ENCODE results near the gene SCN4A.

Gene SCN4A

GRCh38 chr17:63955232-63955631, 17.5 kb downstream of the SCN4A start:
- DNase-seq (ENCODE audit: low read depth in 2 of 2): no peak

DNA sequence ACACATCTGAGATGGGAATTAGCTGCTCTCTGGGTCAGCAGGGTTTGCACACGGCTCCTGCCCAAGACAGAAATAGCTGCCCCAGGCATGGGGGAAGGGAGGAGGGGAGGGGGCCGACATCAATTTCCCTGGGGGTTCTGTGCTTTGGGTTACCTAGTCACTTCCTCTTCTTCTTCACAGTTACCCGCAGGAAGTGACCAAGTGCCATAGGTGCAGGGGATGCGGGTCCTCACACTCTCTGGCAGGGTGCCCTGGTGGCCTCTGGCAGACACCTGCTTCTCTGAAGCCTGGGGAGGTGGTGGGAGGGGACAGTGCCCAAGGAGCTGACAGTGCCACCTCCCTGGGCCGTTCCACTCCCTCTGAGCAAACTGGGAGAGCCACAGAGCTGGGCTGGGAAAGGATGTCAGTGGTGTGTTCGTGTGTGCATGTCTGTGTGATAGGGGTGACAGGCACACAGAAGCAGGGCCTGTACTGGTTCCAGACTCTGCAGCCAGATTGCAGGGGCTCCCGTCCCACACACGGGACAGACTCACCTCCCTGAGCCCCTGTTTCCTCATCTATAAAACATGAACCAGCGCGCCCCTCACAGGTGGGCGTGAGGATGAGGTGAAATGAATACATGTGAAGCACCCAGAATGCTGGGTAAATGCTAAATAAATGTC, 18.2 kb downstream of the SCN4A start:
- peak in 1 of 2 donors; percentile 22 for DNase-seq (ENCODE audit: low read depth in 2 of 2)

DNA sequence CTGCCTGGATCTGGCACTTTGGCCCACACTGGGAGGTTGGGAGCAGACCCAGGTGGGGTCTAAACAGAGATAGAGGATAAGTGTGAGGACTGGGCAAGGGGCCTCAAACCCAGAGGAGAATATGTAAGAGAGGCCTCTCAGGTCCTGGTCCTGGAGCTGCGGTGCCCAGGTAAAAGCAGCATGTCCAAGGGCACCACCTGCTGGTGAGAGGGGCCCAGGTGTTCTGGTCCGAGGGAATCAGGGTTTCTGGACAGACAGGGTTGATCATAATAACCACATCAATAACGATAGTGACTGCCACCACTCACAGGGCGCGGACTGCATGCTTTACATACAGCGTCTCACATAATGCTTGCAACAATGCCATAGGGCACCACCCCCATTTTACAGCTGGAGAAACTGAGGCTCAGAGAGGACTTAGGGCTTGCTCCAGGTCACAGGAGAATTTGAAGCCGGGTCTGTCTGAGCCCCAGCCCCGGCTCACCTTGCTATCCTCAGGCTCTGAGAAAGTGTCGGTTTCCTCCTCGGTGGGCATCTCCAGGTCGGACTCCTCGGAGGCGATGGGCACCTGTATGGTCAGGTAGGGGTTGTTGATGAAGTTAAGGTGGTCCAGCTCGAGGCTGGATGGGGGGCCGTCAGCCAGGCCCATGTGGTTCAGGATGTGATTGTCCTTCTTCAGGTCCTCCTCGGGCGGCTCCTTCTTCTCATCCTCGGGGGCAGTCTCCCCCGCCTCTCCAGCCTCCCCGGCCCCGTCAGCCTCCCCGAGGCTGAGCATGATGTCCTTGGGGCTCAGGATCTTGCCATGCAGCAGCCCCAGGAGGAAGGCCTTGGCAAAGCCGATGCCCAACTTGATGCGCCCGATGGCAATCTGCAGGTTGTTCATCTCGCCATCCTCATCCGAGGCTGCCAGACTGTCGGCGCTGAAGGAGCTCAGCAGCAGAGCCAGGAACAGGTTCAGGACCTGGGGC, 21.5 kb downstream of the SCN4A start:
- no peak for DNase-seq (ENCODE audit: low read depth in 2 of 2)

- DNase-seq (ENCODE audit: low read depth in 2 of 2): no peak
Observed at GRCh38 chr17:63949576-63950250, 23.0 kb downstream of the SCN4A start.

DNA sequence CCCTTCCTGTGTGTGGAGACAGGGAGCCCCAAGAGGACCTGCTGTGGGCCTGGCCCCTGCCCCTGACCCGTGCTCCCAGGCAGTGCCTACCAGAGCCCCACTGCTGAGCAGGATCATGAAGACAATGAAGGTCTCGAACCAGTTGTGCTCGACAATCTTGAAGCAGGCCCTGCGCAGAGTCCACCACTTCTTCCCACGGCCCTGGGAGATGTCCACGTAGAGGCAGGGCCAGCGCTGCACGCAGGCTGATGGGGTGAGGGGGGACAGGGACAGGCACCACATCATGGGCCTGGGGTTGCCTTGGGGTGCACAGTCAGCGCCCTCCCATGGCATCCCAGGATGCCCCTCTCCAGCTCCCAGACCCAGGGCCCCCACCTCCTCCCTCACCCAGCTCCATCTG, 24.2 kb downstream of the SCN4A start:
- DNase-seq (ENCODE audit: low read depth in 2 of 2): no peak

GRCh38 chr17:63947711-63948330, 24.9 kb downstream of the SCN4A start:
- DNase-seq (ENCODE audit: low read depth in 2 of 2): no peak

- peak in 1 of 2 donors; percentile 54 for DNase-seq (ENCODE audit: low read depth in 2 of 2)
Observed at GRCh38 chr17:63946440-63947363, 26.0 kb downstream of the SCN4A start.

GRCh38 chr17:63945784-63946439, 26.8 kb downstream of the SCN4A start:
- no peak for DNase-seq (ENCODE audit: low read depth in 2 of 2)

GRCh38 chr17:63944736-63945499, 27.8 kb downstream of the SCN4A start:
- DNase-seq (ENCODE audit: low read depth in 2 of 2): no peak

GRCh38 chr17:63943745-63944144, 29.0 kb downstream of the SCN4A start:
- DNase-seq (ENCODE audit: low read depth in 2 of 2): no peak

DNA sequence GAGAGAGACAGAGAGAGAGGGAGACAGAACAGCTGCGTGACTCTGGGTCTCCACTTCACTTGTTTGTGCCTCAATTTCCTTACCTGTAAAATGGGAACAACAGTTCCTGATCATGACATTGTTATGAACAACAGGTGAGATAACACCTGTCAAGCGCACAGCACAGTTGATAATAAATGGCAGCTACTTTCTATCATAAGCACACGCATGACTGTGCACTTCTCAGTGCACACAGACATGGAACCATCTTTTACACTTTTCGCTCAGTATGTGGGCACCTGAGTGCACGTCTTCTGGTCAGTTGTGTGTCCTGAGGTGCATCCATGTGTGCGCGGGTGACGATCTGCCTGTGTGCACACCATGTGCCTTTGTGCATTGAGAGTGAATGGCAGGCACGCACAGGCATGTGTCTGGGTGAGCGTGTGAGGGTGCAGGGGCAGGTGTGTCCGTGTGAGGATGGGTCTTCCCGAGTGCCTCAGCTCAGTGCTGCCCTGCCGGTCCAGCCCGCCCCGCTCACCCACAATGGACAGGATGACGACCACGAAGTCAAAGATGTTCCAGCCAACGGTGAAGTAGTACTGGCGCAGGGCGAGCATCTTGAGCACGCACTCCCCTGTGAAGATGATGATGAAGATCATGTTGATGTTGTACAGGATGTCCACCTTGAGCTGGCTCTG, 30.3 kb downstream of the SCN4A start:
- DNase-seq (ENCODE audit: low read depth in 2 of 2): no peak

- no peak for DNase-seq (ENCODE audit: low read depth in 2 of 2)
Observed at GRCh38 chr17:63941751-63942150, 31.0 kb downstream of the SCN4A start.

- DNase-seq (ENCODE audit: low read depth in 2 of 2): no peak
Observed at GRCh38 chr17:63941162-63941561, 31.6 kb downstream of the SCN4A start.

DNA sequence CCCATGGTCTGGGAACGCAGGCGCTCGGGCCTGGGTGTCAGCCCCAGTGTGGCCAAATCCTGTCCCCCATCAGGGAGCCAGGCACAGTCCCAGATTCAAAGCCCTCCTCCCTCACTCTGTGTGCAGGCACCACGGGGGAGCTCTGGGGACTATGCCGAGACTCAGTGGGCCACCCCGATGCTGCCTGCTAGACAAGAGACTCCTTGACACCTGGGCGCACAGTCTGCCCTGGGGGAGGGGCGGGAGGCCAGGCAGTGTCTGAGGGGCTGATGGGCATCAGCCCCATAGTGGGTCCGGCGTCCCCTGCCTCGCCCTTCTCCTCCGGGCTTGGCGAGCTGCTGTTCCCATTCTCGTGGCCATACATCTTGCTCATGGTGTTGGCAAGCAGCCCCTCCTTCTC, 32.1 kb downstream of the SCN4A start:
- no peak for DNase-seq (ENCODE audit: low read depth in 2 of 2)

DNA sequence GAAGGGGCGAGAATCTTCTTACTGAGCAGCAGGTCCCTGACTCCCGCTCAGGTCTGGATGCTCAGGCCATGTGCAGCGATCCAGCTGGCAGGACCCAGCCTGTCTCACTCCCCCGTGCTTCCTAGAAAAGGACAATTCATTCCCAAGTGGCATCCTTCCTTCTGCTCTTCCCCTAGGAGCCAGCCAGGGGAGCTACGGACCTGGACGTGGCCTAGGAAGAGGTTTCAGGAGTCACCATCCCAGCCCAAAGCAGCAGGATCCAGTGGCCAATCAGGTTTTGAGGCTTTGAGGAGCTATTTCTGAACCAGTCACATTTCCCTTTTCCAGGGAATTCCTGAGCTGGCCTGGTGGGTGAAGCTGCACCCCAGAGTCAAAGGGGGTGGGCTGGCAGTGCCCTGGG, 32.8 kb downstream of the SCN4A start:
- DNase-seq (ENCODE audit: low read depth in 2 of 2): no peak

- no peak for DNase-seq (ENCODE audit: low read depth in 2 of 2)
Observed at GRCh38 chr17:63939401-63939800, 33.3 kb downstream of the SCN4A start.

- no peak for DNase-seq (ENCODE audit: low read depth in 2 of 2)
Observed at GRCh38 chr17:63937920-63938319, 34.8 kb downstream of the SCN4A start.

DNA sequence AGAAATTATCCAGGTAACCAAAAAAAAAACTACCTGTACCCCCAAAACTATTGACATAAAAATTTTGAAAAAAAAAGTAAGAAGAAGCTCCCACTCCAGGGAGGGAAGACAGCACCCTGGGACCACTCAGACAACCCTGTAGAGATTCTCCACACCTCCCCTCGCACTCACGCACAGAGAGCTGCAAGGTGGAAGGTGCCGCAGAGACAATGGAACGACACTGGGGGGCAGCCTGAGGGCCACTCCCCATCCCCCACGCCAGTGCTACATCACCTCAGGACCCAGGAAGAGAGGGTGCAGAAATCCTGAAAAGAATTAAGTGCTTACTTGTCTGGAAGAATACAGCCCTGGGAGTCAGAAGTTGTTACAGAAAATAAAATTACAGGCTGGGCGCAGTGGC, 35.4 kb downstream of the SCN4A start:
- DNase-seq (ENCODE audit: low read depth in 2 of 2): no peak

Data from stimulated activated CD4-positive, alpha-beta T cell treated with anti-CD3 and anti-CD28 coated beads, Interleukin-15, amount 100 ng/mL, for 48 hours (primary cell).